Memory B cell (primary cell): Measurements from ENCODE around the gene RUNX2.
A peak's percentile ranks its signal among the peaks of the same experiment; 100 is the strongest.

ENCODE experiments used
- ATAC-seq: fragments of 150-1000 bp; cut with Tn5 transposase; 2 replicates; pipeline ENCODE4 v1.10.0; 2021; ENCODE audit warnings: low read depth, mild to moderate bottlenecking, moderate library complexity
- DNase-seq, 2 donors: peaks; one replicate each; pipeline ENCODE4 v3.0.0; 2022; ENCODE audit warnings: low spot score in 2 of 2
- H3K27ac Mint-ChIP-seq: one replicate; pipeline ENCODE4 v1.8.0; 2022; ENCODE audit warnings: mild to moderate bottlenecking, moderate library complexity, mixed read lengths
- H3K27me3 Mint-ChIP-seq: one replicate; pipeline ENCODE4 v1.8.0; 2022; ENCODE audit warnings: mixed read lengths
- H3K36me3 Mint-ChIP-seq: one replicate; pipeline ENCODE4 v1.8.0; 2022; ENCODE audit warnings: mild to moderate bottlenecking, mixed read lengths
- H3K4me1 Mint-ChIP-seq: one replicate; pipeline ENCODE4 v1.8.0; 2022; ENCODE audit warnings: mixed read lengths
- H3K4me3 Mint-ChIP-seq: one replicate; pipeline ENCODE4 v1.8.0; 2022; ENCODE audit warnings: mild to moderate bottlenecking, moderate library complexity, mixed read lengths
- H3K9me3 Mint-ChIP-seq: one replicate; pipeline ENCODE4 v1.8.0; 2022; ENCODE audit warnings: mixed read lengths

RUNX2 gene

DNA sequence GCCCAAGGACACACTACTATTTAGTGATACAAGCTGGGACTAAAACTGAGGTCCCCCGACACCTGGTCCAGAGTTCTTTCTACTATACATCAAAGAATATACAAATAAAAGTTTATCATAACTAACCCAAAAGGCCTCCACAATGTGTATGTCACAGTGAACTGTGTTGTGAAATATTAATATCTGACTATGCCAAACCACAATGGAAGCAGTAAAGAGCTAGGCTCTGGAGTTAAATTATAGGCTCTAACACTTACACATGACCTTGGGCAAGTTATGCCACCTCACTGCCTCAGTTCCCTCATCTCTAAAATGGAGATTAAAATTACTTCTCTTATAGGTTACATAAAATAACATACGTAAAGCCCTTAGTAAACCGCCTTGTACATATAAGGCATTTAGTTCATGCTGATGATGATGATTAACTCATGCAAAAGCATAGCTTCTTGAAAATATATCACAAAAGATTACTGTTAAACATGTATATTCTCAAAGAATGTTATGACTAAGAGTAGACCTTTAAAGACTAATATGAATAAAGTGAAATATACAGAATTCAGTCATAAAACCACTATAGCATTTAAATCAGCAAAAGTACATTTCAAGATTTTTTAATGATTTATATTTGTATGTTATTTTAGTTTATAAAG is 43.9 kb downstream of the RUNX2 start:
- no peak overlapping the region for H3K27ac Mint-ChIP-seq
- DNase-seq, result no peak
- peaks cover 14% of the 10 kb centered on the region for H3K4me1 Mint-ChIP-seq
- H3K4me3 Mint-ChIP-seq, result no peak overlapping the region
- H3K9me3 Mint-ChIP-seq, result no peaks in the 10 kb centered on the region
- no peaks in the 10 kb centered on the region for H3K27me3 Mint-ChIP-seq
- ATAC-seq, result no peak
- H3K36me3 Mint-ChIP-seq, result no peaks in the 10 kb centered on the region

- H3K4me3 Mint-ChIP-seq, result no peak overlapping the region
- H3K27ac Mint-ChIP-seq, result no peak overlapping the region
- DNase-seq (no peak), ATAC-seq (no peak)
- H3K9me3 Mint-ChIP-seq, result no peaks in the 10 kb centered on the region
- no peaks in the 10 kb centered on the region for H3K27me3 Mint-ChIP-seq
- H3K4me1 Mint-ChIP-seq, result peaks cover 12% of the 10 kb centered on the region
- no peaks in the 10 kb centered on the region for H3K36me3 Mint-ChIP-seq
Measured at GRCh38 chr6:45375449-45375848, 47.3 kb downstream of the RUNX2 start.

- H3K4me1 Mint-ChIP-seq, result peaks cover 12% of the 10 kb centered on the region
Measured at GRCh38 chr6:45376310-45377042, 48.3 kb downstream of the RUNX2 start.

DNA sequence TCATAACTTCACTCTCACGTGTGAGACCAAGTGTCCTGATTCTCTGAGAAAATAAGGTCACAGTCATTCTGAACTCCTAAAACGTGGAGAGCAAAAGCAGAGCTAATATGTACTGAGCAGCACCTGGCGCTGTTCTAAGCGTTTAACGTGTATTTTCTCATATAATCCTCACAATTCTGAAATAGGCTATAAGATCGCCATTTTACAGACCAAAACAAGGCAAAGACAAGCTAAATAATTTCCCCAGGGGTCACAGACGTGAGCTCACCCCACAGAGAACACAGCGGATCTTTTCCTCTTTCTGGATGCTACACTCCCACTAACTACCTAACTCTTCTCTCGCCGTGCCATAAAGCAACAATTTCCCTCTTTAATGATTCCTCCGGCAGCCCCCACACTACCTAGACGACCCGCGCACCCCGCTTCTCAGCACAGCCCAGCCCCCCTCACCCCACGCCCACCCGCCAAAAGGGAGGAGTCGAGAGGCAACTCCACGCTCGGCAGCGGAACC is 49.0 kb downstream of the RUNX2 start:
- DNase-seq (peak in 1 of 2 donors; percentile 2), ATAC-seq (no peak)
- Mint-ChIP-seq H3K27ac (peak overlapping the region; percentile 97), H3K4me1 (peaks cover 12% of the 10 kb centered on the region), H3K4me3 (peak overlapping the region; percentile 99), H3K36me3 (no peaks in the 10 kb centered on the region), H3K9me3 (no peaks in the 10 kb centered on the region), H3K27me3 (no peaks in the 10 kb centered on the region)

More at GRCh38 chr6:45376310-45377042, 48.3 kb downstream of the RUNX2 start:
- DNase-seq, result no peak
- no peaks in the 10 kb centered on the region for H3K9me3 Mint-ChIP-seq
- H3K36me3 Mint-ChIP-seq, result no peaks in the 10 kb centered on the region
- ATAC-seq, result no peak
- no peaks in the 10 kb centered on the region for H3K27me3 Mint-ChIP-seq
- H3K27ac Mint-ChIP-seq, result peak overlapping the region; percentile 97
- peak overlapping the region; percentile 99 for H3K4me3 Mint-ChIP-seq

GRCh38 chr6:45377554-45378333 is 49.6 kb downstream of the RUNX2 start, which contains the start of gene SUPT3H:
Gene SUPT3H, minus strand, starts transcription at chr6:45377934.
- peak within 1 kb of the TSS; percentile 99 for H3K4me3 Mint-ChIP-seq
- H3K27ac Mint-ChIP-seq, result peak within 1 kb of the TSS; percentile 97
- H3K36me3 Mint-ChIP-seq, result no peaks in the 10 kb centered on the region
- peak; percentile 78 for ATAC-seq
- peaks cover 12% of the 10 kb centered on the region for H3K4me1 Mint-ChIP-seq
- no peaks in the 10 kb centered on the region for H3K9me3 Mint-ChIP-seq
- peak; percentile 82 to 85 for DNase-seq
- H3K27me3 Mint-ChIP-seq, result no peaks in the 10 kb centered on the region

- ATAC-seq, result peak; percentile 9
- H3K36me3 Mint-ChIP-seq, result no peaks in the 10 kb centered on the region
- peaks cover 12% of the 10 kb centered on the region for H3K4me1 Mint-ChIP-seq
- no peak for DNase-seq
- H3K4me3 Mint-ChIP-seq, result peak overlapping the region; percentile 99
- no peaks in the 10 kb centered on the region for H3K27me3 Mint-ChIP-seq
- peak overlapping the region; percentile 97 for H3K27ac Mint-ChIP-seq
- no peaks in the 10 kb centered on the region for H3K9me3 Mint-ChIP-seq
Measured at GRCh38 chr6:45378334-45378926, 50.3 kb downstream of the RUNX2 start.

DNA sequence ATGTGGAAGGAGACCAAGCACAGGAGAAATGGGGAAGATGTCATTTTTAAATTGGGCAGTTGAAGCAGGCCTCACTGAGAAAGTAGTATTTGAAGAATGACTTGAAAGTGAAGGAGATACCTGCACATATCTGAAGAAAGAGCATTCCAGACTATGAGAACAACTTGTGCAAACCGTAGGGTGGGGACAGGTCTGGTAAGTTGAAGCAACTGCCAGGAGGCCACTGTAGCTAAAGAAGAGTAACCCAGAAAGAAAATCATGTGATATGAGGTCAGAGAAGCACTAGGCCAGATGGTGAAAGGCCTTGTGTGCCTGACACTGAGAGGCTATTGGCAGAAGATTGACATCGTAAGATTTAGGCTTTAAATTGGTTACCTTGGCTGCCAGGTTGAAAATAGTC is 54.3 kb downstream of the RUNX2 start:
- Mint-ChIP-seq H3K27me3 (peaks cover 5% of the 10 kb centered on the region), H3K9me3 (no peaks in the 10 kb centered on the region), H3K4me3 (no peak overlapping the region), H3K27ac (no peak overlapping the region), H3K36me3 (no peaks in the 10 kb centered on the region), H3K4me1 (peaks cover 4% of the 10 kb centered on the region)
- no peak for DNase-seq
- ATAC-seq, result no peak

DNA sequence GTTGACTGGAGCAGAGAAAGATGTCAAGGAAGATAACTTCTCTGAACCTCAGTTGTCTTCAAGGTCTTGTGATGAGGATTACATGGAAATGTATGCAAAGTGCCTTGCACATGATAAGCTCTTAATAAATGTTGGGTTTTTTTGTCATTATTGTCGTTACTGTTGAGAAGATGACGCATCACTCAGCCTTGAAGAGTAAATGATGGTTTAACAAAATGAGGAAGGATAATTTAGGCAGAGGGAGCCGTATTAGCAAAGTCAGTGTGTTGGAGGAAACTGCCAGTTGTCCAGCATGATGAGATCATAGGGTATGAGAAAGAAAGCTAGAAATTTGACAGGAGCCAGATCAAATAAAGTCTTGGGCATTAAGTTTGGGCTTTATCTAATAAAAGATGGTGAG is 58.4 kb downstream of the RUNX2 start:
- H3K36me3 Mint-ChIP-seq, result peaks cover 1% of the 10 kb centered on the region
- no peak for DNase-seq
- H3K27me3 Mint-ChIP-seq, result peaks cover 12% of the 10 kb centered on the region
- H3K4me1 Mint-ChIP-seq, result no peaks in the 10 kb centered on the region
- ATAC-seq, result no peak
- no peak overlapping the region for H3K27ac Mint-ChIP-seq
- no peak overlapping the region for H3K4me3 Mint-ChIP-seq
- H3K9me3 Mint-ChIP-seq, result no peaks in the 10 kb centered on the region

- no peak for DNase-seq
- no peaks in the 10 kb centered on the region for H3K9me3 Mint-ChIP-seq
- peaks cover 12% of the 10 kb centered on the region for H3K27me3 Mint-ChIP-seq
- ATAC-seq, result no peak
- H3K4me1 Mint-ChIP-seq, result no peaks in the 10 kb centered on the region
- no peak overlapping the region for H3K27ac Mint-ChIP-seq
- no peak overlapping the region for H3K4me3 Mint-ChIP-seq
- H3K36me3 Mint-ChIP-seq, result peaks cover 2% of the 10 kb centered on the region
Measured at GRCh38 chr6:45387236-45387635, 59.1 kb downstream of the RUNX2 start.

- H3K4me3 Mint-ChIP-seq, result no peak overlapping the region
- DNase-seq, result no peak
- H3K27me3 Mint-ChIP-seq, result peaks cover 12% of the 10 kb centered on the region
- H3K36me3 Mint-ChIP-seq, result peaks cover 2% of the 10 kb centered on the region
- ATAC-seq, result no peak
- H3K9me3 Mint-ChIP-seq, result peaks cover 5% of the 10 kb centered on the region
- no peaks in the 10 kb centered on the region for H3K4me1 Mint-ChIP-seq
- H3K27ac Mint-ChIP-seq, result no peak overlapping the region
Measured at GRCh38 chr6:45388328-45388727, 60.2 kb downstream of the RUNX2 start.

DNA sequence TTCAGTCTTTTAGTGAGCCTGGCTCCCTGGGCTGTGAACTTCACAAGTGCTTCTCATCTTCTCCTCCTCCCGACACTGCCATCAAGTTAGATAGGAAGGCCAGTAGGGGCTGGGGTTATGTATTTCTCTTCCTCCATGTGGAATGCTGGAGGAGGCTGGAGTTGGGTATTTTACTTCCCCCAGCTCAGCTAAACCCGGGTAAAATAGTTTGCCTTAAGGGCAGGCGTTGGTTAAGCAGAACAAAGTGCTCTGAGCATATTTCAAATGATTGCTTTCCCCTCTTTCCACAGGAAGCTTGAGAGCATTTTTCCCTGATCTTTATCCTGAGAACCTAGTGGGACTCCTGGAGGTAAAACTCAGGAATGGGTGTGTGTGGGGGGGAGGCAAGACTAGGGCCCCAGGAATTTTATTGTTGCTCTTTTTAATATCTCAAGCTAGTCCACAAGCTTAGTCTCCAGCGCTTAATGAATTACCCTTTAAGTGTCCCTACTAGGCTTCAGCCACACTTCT is 66.5 kb downstream of the RUNX2 start:
- no peak for ATAC-seq
- H3K4me3 Mint-ChIP-seq, result no peak overlapping the region
- peaks cover 5% of the 10 kb centered on the region for H3K36me3 Mint-ChIP-seq
- no peak for DNase-seq
- no peak overlapping the region for H3K27ac Mint-ChIP-seq
- H3K9me3 Mint-ChIP-seq, result peaks cover 7% of the 10 kb centered on the region
- no peaks in the 10 kb centered on the region for H3K4me1 Mint-ChIP-seq
- peaks cover 3% of the 10 kb centered on the region for H3K27me3 Mint-ChIP-seq

DNA sequence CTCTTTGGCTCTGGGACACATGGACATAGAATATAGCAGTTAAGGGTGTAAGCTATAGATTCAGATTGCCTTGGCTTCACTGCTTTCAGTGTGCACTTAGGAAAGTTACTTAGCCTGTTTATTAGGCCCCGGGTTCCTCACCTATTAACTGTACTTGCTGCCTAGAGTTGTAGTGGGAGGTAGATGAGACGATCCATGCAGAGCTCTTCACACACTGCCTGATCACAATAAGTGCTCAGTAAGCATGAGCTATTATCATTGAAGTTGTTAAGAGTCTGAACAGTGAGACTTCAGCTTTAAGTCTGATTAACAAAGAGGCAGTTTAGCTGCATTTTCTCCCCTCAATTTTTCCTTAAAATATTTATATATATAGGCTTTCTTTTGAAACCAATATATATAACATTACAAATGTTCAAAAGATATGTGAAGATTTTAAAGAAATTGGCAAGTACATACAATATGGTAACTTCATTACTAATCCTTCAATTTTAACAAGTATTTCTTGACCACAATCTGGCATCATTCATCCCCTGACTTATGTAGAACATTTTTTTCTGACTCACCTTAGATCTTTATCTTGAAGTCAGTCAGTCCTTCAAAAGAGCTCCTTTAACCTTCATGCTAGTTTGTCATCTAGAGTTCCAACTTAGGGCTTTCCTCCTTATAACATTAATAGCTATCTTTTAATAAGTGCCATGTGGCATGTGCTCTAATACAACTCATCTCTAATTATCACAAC is 70.1 kb downstream of the RUNX2 start:
- Mint-ChIP-seq H3K4me1 (no peaks in the 10 kb centered on the region), H3K4me3 (no peak overlapping the region), H3K27ac (no peak overlapping the region), H3K27me3 (peaks cover 5% of the 10 kb centered on the region), H3K36me3 (peaks cover 2% of the 10 kb centered on the region), H3K9me3 (peaks cover 2% of the 10 kb centered on the region)
- DNase-seq (no peak), ATAC-seq (no peak)

DNA sequence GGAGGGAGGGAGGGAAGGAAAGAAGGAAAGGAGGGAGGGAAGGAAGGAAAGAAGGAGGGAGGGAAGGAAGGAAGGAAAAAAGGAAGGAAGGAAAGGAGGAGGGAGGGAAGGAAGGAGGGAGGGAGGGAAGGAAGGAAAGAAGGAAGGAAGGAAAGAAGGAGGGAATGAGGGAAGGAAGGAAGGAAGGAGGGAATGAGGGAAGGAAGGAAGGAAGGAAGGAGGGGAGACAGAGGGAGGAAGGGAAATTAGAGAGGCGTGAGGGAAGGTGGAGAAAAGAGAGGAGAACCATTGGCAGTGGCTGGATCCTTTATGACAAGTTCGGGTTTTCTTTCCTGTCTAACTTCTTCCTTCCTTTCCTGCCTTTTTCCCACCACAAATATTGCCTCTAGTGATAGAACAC is 71.9 kb downstream of the RUNX2 start:
- ATAC-seq (no peak), DNase-seq (no peak)
- H3K9me3 Mint-ChIP-seq, result no peaks in the 10 kb centered on the region
- H3K4me1 Mint-ChIP-seq, result no peaks in the 10 kb centered on the region
- peaks cover 4% of the 10 kb centered on the region for H3K36me3 Mint-ChIP-seq
- no peak overlapping the region for H3K4me3 Mint-ChIP-seq
- H3K27me3 Mint-ChIP-seq, result peaks cover 7% of the 10 kb centered on the region
- H3K27ac Mint-ChIP-seq, result no peak overlapping the region
